Ishikawa (cell line): ENCODE results near the gene KBTBD8.

Experiments used
- CEBPB ChIP-seq: IDR thresholded peaks from 2 replicates; pipeline ENCODE4 v1.6.1; 2012
- CREB1 ChIP-seq: IDR thresholded peaks from 2 replicates; pipeline ENCODE4 v1.6.1; 2012; ENCODE audit warnings: low read depth
- EGR1 ChIP-seq: IDR thresholded peaks from 2 replicates; pipeline ENCODE4 v1.6.1; 2012
- EP300 ChIP-seq: IDR thresholded peaks from 2 replicates; pipeline ENCODE4 v1.6.1; 2012; ENCODE audit warnings: borderline replicate concordance
- FOXM1 ChIP-seq: IDR thresholded peaks from 2 replicates; pipeline ENCODE4 v1.6.1; 2012; ENCODE audit warnings: low read depth, borderline replicate concordance
- NFIC ChIP-seq: IDR thresholded peaks from 2 replicates; pipeline ENCODE4 v1.6.1; 2012
- RAD21 ChIP-seq: IDR thresholded peaks from 2 replicates; pipeline ENCODE4 v1.6.1; 2012; ENCODE audit warnings: low read depth
- TAF1 ChIP-seq: IDR thresholded peaks from 2 replicates; pipeline ENCODE4 v1.6.1; 2012; ENCODE audit warnings: low read depth, mild to moderate bottlenecking
- TEAD4 ChIP-seq: IDR thresholded peaks from 2 replicates; pipeline ENCODE4 v1.6.1; 2012
- USF1 ChIP-seq: IDR thresholded peaks from 2 replicates; pipeline ENCODE4 v1.6.1; 2012
- ZBTB7A ChIP-seq: IDR thresholded peaks from 2 replicates; pipeline ENCODE4 v1.6.1; 2012; ENCODE audit warnings: low read depth
- TF ChIP-seq, protein P1 (sequence below): IDR thresholded peaks from 2 replicates; pipeline ENCODE4 v1.6.1; 2012; ENCODE audit warnings: low read depth, mild to moderate bottlenecking

DNA sequence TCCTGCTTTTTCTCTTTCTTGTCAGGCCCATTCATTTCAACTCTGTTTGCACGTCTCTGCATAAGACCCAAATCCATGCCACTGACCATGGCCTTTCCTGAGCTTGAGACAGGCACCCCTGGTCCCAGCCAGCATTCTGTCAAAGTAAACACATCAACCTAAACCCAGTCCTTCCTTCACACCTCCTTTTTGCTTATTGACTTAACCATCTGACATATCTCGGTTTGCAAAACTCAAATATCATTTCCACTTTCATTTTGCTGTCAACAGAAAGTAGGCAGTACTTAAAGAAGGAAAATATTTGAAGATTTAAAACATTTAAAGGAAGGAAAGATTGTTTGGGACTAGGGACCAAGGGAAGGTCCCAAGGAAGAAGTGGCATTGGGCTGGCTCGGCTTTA, 48.2 kb upstream of the KBTBD8 start:
- TF ChIP-seq ZBTB7A (no peak), NFIC (no peak), TEAD4 (no peak), CEBPB (no peak), USF1 (no peak), EGR1 (no peak), CREB1 (no peak), FOXM1 (no peak), EP300 (no peak), RAD21 (no peak), TAF1 (no peak)
- TF ChIP-seq, protein P1, sequence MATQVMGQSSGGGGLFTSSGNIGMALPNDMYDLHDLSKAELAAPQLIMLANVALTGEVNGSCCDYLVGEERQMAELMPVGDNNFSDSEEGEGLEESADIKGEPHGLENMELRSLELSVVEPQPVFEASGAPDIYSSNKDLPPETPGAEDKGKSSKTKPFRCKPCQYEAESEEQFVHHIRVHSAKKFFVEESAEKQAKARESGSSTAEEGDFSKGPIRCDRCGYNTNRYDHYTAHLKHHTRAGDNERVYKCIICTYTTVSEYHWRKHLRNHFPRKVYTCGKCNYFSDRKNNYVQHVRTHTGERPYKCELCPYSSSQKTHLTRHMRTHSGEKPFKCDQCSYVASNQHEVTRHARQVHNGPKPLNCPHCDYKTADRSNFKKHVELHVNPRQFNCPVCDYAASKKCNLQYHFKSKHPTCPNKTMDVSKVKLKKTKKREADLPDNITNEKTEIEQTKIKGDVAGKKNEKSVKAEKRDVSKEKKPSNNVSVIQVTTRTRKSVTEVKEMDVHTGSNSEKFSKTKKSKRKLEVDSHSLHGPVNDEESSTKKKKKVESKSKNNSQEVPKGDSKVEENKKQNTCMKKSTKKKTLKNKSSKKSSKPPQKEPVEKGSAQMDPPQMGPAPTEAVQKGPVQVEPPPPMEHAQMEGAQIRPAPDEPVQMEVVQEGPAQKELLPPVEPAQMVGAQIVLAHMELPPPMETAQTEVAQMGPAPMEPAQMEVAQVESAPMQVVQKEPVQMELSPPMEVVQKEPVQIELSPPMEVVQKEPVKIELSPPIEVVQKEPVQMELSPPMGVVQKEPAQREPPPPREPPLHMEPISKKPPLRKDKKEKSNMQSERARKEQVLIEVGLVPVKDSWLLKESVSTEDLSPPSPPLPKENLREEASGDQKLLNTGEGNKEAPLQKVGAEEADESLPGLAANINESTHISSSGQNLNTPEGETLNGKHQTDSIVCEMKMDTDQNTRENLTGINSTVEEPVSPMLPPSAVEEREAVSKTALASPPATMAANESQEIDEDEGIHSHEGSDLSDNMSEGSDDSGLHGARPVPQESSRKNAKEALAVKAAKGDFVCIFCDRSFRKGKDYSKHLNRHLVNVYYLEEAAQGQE, result no peak
